GM20431 (cell line): ENCODE data around the gene ADCK2.
"Not testable (repeated sequence)": the region's sequence is repeated elsewhere in the genome, so short reads cannot be mapped to it uniquely, and the experiment has no call there.

Experiments used
- in situ Hi-C: fragments of 300-500 bp; cut with MseI, MboI; formaldehyde crosslinking; loops from one replicate; pipeline ENCODE4 v1.15.0; 2020; ENCODE audit warnings: low sequenced_read_pairs; ENCODE audit not compliant: unreplicated experiment

Gene ADCK2

GRCh38 chr7:140723574-140723973 is 50.8 kb downstream of the ADCK2 start:
- in situ Hi-C loops: no loop called here

DNA sequence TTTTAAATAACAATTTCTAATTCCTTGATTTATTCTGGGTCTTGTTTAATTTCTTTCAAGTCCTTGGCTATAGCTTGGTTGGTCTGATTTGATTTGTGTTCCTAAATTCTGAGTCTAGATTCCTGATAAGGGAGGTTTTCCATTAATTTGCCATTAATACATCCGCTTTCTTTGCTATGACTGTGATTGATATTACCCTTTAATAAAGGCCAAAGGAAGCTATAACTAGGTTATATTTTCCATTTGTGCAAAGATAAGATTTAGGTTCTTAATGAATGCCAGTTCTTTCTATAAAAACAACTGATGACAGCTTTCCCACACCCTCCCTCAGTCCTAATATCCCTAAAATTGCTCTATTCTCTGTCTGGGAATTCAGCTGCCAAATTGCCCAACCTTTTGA is 52.0 kb downstream of the ADCK2 start:
- in situ Hi-C loops: no loop called here

DNA sequence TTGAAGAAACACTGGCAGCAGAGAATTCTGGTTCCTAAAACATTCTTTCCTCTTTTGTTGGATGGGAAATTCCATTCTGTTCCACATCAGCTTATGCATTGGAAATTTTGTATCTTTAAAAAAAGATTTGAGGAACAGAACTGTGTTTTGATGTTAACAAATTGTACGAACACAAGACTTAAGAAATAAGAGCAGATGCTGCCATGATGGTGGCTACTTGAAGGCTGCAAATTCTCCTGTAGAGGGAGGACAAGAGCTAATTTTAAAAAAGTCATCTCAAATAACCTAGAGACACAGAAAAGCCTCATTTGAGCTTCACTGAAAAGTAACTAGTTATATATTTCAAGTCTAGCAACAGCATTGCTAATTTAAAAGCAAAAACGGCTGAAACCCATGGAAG is 53.5 kb downstream of the ADCK2 start:
- in situ Hi-C loops: no loop called here

GRCh38 chr7:140732416-140732815 is 59.7 kb downstream of the ADCK2 start:
- in situ Hi-C loops: no loop called here

DNA sequence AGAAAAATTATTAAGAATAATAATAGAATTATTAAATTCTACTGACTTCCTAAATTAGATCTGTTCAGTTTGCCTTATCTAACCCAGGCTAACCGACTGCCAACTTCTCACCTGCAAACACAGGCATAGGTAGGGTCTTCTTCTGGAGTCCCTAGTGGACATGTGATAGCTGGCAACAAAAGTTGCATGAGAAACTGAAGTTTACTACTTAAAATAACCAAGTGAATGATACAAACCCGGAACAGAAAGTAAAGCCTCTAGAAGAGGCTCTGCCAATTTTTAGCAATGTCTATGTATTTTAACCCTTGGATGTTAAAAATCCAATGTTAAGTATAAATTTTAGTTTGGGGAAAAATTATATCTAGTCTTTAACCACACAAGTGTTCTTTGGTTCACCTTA is 61.4 kb downstream of the ADCK2 start:
- in situ Hi-C loops: no loop called here

DNA sequence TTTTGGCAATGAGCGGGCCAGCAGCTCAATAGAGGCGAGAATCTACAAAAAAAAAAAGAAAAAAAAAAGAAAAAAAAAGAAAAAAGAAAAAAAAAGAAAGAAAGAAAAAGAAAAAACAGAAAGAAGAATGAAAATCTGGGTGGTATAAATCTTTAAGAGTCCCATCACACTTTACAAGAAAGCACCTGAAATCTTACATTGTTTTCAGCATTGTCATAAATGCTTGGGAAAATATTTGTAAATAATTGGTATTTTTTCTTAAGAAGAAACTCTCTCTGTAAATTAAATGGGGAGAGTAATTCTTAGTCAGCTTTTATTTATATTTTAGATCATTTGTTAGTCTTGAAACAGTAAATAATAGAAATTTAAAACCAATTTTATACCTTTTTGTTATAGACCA is 62.0 kb downstream of the ADCK2 start:
- in situ Hi-C loops: no loop called here

GRCh38 chr7:140738280-140738679 is 65.5 kb downstream of the ADCK2 start:
- in situ Hi-C loops: no loop called here

DNA sequence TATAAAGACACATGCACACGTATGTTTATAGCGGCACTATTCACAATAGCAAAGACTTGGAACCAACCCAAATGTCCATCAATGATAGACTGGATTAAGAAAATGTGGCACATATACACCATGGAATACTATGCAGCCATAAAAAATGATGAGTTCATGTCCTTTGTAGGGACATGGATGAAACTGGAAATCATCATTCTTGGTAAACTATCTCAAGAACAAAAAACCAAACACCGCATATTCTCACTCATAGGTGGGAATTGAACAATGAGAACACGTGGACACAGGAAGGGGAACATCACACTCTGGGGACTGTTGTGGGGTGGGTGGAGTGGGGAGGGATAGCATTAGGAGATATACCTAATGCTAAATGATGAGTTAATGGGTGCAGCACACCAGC is 70.5 kb downstream of the ADCK2 start:
- in situ Hi-C loops: not testable (repeated sequence)

DNA sequence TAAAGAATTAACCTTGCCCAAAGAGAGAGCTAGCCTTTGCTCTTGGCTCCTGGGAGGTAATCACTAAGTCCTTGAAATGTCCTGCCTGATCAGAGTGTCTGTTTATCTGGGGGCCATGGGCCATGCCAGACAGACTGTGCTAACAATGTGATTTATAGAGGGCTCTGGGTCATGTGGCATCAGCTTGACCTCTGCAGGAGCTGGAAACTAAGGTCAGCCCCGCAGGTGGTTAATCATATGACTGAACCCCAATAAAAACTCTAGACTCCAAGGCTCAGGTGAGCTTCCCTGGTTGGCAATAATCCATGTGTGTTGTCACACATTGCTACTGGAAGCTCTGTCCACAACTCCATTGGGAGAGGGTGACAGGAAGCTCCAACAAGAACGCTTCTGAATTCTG is 71.3 kb downstream of the ADCK2 start:
- in situ Hi-C loops: no loop called here
